CD4-positive, CD25-positive, alpha-beta regulatory T cell (primary cell): ENCODE results near the gene ACTN4. TPM values are rescaled to one million over a fixed set of nuclear protein-coding genes. Genes with fewer than 3 reads are reported as not detected.

Experiments
- ATAC-seq, 2 donors: fragments of 150-1000 bp; cut with Tn5 transposase; one replicate each; pipeline ENCODE4 v1.10.0; 2021; ENCODE audit warnings: low read depth in 2 of 2, moderate number of reproducible peaks in 2 of 2, moderate library complexity in 1 of 2
- DNase-seq, 3 donors: peaks; one replicate each; pipeline versions ENCODE4 v3.0.0 to v3.0.0-alpha.2; 2012 to 2022; ENCODE audit warnings: mixed read lengths in 1 of 3
- H3K27ac ChIP-seq: one replicate; pipeline ENCODE4 v1.7.0; 2013; ENCODE audit warnings: mild to moderate bottlenecking, low read length; ENCODE audit not compliant: insufficient read depth, poor library complexity, severe bottlenecking
- H3K27me3 ChIP-seq: one replicate; pipeline ENCODE4 v1.7.0; 2013; ENCODE audit warnings: low read length; ENCODE audit not compliant: control insufficient read depth, insufficient read depth
- H3K36me3 ChIP-seq: one replicate; pipeline ENCODE4 v1.7.0; 2013; ENCODE audit warnings: mild to moderate bottlenecking, low read length, moderate library complexity; ENCODE audit not compliant: control insufficient read depth, insufficient read depth
- H3K4me1 ChIP-seq: 2 replicates; pipeline ENCODE4 v1.7.0; 2013; ENCODE audit warnings: mild to moderate bottlenecking, low read length; ENCODE audit not compliant: insufficient read depth, control insufficient read depth, poor library complexity, severe bottlenecking
- H3K4me3 ChIP-seq: one replicate; pipeline ENCODE4 v1.7.0; 2013; ENCODE audit warnings: low read depth, mild to moderate bottlenecking, low read length, moderate library complexity
- H3K9me3 ChIP-seq, 2 experiments: 1 replicate in 1 of 2; 2 replicates in 1 of 2; pipeline ENCODE4 v1.7.0; 2013; ENCODE audit warnings: low read length in 2 of 2, mild to moderate bottlenecking in 1 of 2, moderate library complexity in 1 of 2; ENCODE audit not compliant: control insufficient read depth in 2 of 2
- H3K27ac Mint-ChIP-seq, 3 donors: one replicate each; pipeline ENCODE4 v1.8.0; 2020 to 2022; ENCODE audit warnings: mild to moderate bottlenecking in 3 of 3, mixed read lengths in 3 of 3, moderate library complexity in 2 of 3
- H3K27me3 Mint-ChIP-seq: one replicate; pipeline ENCODE4 v1.8.0; 2022; ENCODE audit warnings: mild to moderate bottlenecking, mixed read lengths
- H3K36me3 Mint-ChIP-seq: one replicate; pipeline ENCODE4 v1.8.0; 2020; ENCODE audit warnings: mixed read lengths
- H3K4me1 Mint-ChIP-seq, 4 donors: one replicate each; pipeline ENCODE4 v1.8.0; 2020 to 2022; ENCODE audit warnings: mixed read lengths in 4 of 4, mild to moderate bottlenecking in 1 of 4
- H3K4me3 Mint-ChIP-seq, 4 donors: one replicate each; pipeline ENCODE4 v1.8.0; 2020 to 2022; ENCODE audit warnings: mild to moderate bottlenecking in 4 of 4, mixed read lengths in 4 of 4, moderate library complexity in 3 of 4
- H3K9me3 Mint-ChIP-seq, 7 donors: one replicate each; pipeline ENCODE4 v1.8.0; 2020 to 2022; ENCODE audit warnings: mixed read lengths in 7 of 7, mild to moderate bottlenecking in 3 of 7, moderate library complexity in 2 of 7
- polyA plus RNA-seq, 4 donors: library from polyadenylated mRNA; unstranded; fragments of 300-500 nt; fragmentation: Illumina TruSeq; gene quantifications; one replicate each; pipeline ENCODE4 v1.2.3, GENCODE V29; 2021
- total RNA-seq: library from RNA; stranded (reverse); gene quantifications from one replicate; pipeline ENCODE4 v1.2.3, GENCODE V29; 2022

The ACTN4 gene
- total and polyA plus RNA-seq, 5 donors from 2014 or later: 11.2 to 323 (median 20.2) TPM

- no peak overlapping the region for H3K27ac ChIP-seq
- H3K36me3 Mint-ChIP-seq: peaks cover 12% of the 10 kb centered on the region
- DNase-seq (no peak), ATAC-seq (no peak)
- H3K27ac Mint-ChIP-seq: peak overlapping the region in 2 of 3 donors; percentile 65 to 78
- peaks cover 3% of the 10 kb centered on the region for H3K36me3 ChIP-seq
- peaks cover 80% of the 10 kb centered on the region for H3K4me1 ChIP-seq
- no peaks in the 10 kb centered on the region for H3K27me3 Mint-ChIP-seq
- no peaks in the 10 kb centered on the region for H3K27me3 ChIP-seq
- H3K4me1 Mint-ChIP-seq: peaks cover 16 to 89% (median 67%) of the 10 kb centered on the region in 4 donors
- H3K4me3 Mint-ChIP-seq: peak overlapping the region in 2 of 4 donors; percentile 41 to 48
- no peak overlapping the region for H3K4me3 ChIP-seq
- H3K9me3 Mint-ChIP-seq: no peaks in the 10 kb centered on the region
- no peaks in the 10 kb centered on the region for H3K9me3 ChIP-seq
Measured at GRCh38 chr19:38670921-38671398, 23.5 kb downstream of the ACTN4 start.

- Mint-ChIP-seq H3K4me3 (peak overlapping the region in 1 of 4 donors; percentile 27), H3K9me3 (no peaks in the 10 kb centered on the region), H3K27ac (peak overlapping the region in 1 of 3 donors; percentile 78), H3K36me3 (peaks cover 12% of the 10 kb centered on the region), H3K4me1 (peaks cover 16 to 89% (median 68%) of the 10 kb centered on the region in 4 donors), H3K27me3 (no peaks in the 10 kb centered on the region)
- no peak for ATAC-seq
- Histone ChIP-seq H3K27me3 (no peaks in the 10 kb centered on the region), H3K9me3 (no peaks in the 10 kb centered on the region), H3K4me1 (peaks cover 80% of the 10 kb centered on the region), H3K4me3 (no peak overlapping the region), H3K27ac (no peak overlapping the region), H3K36me3 (peaks cover 3% of the 10 kb centered on the region)
- DNase-seq: no peak
Measured at GRCh38 chr19:38671654-38672053, 24.2 kb downstream of the ACTN4 start.

DNA sequence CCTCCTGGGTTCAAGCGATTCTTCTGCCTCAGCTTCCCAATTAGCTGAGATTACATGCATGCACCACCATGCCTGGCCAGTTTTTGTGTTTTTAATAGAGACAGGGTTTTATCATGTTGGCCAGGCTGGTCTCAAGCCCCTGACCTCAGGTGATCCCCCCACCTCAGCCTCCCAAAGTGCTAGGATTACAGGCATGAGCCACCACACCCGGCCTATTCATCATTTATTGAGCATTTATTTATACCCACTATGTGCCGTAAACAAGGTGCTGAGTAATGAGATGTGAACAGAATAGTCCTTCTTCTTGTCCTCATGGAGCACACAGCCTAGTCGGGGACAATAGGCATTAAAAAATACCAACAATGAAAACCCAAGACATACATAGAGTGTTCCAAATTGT lies 25.6 kb downstream of the ACTN4 start:
- Mint-ChIP-seq H3K36me3 (peaks cover 16% of the 10 kb centered on the region), H3K4me1 (peaks cover 16 to 89% (median 69%) of the 10 kb centered on the region in 4 donors), H3K27me3 (no peaks in the 10 kb centered on the region), H3K27ac (no peak overlapping the region), H3K9me3 (no peaks in the 10 kb centered on the region), H3K4me3 (no peak overlapping the region)
- H3K27me3 ChIP-seq: no peaks in the 10 kb centered on the region
- H3K4me3 ChIP-seq: no peak overlapping the region
- H3K4me1 ChIP-seq: peaks cover 80% of the 10 kb centered on the region
- no peak overlapping the region for H3K27ac ChIP-seq
- no peaks in the 10 kb centered on the region for H3K9me3 ChIP-seq
- no peaks in the 10 kb centered on the region for H3K36me3 ChIP-seq
- ATAC-seq (no peak), DNase-seq (no peak)

DNA sequence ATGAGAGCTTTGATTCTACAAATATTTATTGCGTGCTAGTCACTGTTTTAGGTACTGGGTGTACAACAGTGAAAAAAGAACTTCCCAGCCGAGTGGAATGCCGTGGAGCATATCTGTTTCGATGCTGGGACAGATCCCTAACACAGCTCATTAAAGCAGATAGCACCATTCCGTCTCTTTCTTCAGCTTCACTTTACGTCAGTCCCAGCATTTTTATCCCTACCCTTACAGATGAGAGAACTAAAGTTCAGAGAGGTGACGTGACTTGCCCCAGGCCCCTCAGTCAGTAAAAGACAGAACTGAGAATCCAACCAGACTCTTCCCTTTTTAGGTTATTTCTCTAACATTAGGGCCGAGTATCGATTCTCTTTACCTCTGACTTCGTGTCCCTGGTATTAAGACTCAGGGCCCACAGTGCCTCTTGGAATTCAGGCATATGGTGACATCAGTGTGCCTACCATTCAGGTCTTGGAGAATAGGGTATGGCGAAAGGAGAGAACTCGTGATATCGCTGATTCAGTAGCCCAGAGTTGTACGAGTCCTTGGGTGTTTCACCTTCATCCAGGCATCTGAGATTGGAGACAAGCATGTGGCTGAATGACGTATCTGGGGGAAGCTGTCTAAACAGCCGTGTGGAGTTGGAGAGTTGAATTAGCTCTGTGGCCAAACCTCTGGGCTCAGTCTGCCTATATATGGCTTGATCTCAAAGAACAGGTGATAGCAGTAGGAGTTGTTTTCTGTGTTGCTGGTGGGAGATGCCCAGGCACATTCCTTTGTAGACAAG lies 27.1 kb downstream of the ACTN4 start:
- Histone ChIP-seq H3K27ac (peak overlapping the region; percentile 58), H3K4me1 (peaks cover 80% of the 10 kb centered on the region), H3K27me3 (no peaks in the 10 kb centered on the region), H3K9me3 (no peaks in the 10 kb centered on the region), H3K36me3 (no peaks in the 10 kb centered on the region), H3K4me3 (peak overlapping the region; percentile 2)
- H3K4me3 Mint-ChIP-seq: peak overlapping the region in 3 of 4 donors; percentile 11 to 83 (median 77)
- peak overlapping the region; percentile 45 to 89 (median 85) for H3K27ac Mint-ChIP-seq
- ATAC-seq (no peak), DNase-seq (no peak)
- H3K4me1 Mint-ChIP-seq: peaks cover 11 to 89% (median 68%) of the 10 kb centered on the region in 4 donors
- H3K36me3 Mint-ChIP-seq: peaks cover 14% of the 10 kb centered on the region
- no peaks in the 10 kb centered on the region for H3K27me3 Mint-ChIP-seq
- no peaks in the 10 kb centered on the region for H3K9me3 Mint-ChIP-seq

GRCh38 chr19:38675611-38676010 lies 28.2 kb downstream of the ACTN4 start:
- H3K36me3 ChIP-seq: no peaks in the 10 kb centered on the region
- Mint-ChIP-seq H3K27ac (peak overlapping the region; percentile 85 to 95 (median 89)), H3K36me3 (peaks cover 16% of the 10 kb centered on the region), H3K4me3 (peak overlapping the region in 3 of 4 donors; percentile 11 to 77 (median 70)), H3K9me3 (no peaks in the 10 kb centered on the region), H3K27me3 (no peaks in the 10 kb centered on the region), H3K4me1 (peaks cover 10 to 89% (median 66%) of the 10 kb centered on the region in 4 donors)
- ATAC-seq (peak; percentile 52 to 54), DNase-seq (peak in 2 of 3 donors; percentile 19 to 30)
- H3K27me3 ChIP-seq: no peaks in the 10 kb centered on the region
- H3K4me3 ChIP-seq: peak overlapping the region; percentile 10
- peak overlapping the region; percentile 60 for H3K27ac ChIP-seq
- no peaks in the 10 kb centered on the region for H3K9me3 ChIP-seq
- H3K4me1 ChIP-seq: peaks cover 80% of the 10 kb centered on the region

DNA sequence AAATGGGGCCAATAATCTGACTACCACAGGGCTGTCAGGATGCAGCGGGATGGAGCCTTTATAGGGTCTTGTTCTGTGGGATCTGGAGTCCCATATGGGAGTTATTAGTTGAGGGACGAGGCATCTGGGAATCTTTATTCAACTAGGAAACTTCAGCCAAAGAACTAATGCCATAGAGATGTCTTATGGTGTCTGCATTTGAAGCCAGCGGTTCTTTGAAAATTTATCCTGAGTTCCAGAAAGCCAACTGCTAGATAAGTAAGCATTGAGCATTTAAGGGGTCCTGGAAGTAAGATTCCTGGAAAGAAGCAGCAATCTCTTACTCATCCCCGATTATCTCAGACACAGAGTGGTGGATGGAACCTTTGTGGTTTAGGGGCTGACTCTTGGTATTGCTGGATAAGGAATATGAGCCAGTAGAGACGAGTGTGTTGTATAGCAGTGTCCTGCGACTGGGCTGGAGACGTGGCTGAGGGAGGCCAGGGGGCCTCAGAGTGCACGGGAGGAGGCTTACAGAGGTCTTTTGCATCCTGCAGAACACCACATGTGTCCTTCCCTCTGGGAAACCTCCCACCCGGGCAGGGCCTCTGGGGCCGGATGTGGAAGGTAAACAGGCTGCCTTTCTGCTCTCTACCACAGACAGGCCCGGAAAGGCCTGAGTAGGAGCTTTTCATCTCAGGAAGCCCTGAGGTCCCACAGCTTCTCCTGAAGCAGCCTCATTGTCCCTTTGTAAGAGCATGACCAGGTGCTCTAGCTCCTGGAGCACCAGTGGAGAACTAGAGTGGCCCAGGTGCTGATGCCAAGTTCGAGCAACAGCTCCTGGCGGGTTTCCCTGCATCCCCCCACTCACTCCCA lies 28.8 kb downstream of the ACTN4 start:
- ATAC-seq (no peak), DNase-seq (no peak)
- H3K4me1 ChIP-seq: peaks cover 80% of the 10 kb centered on the region
- Mint-ChIP-seq H3K4me3 (peak overlapping the region in 3 of 4 donors; percentile 13 to 92 (median 81)), H3K36me3 (peaks cover 18% of the 10 kb centered on the region), H3K9me3 (no peaks in the 10 kb centered on the region), H3K27me3 (no peaks in the 10 kb centered on the region), H3K27ac (peak overlapping the region; percentile 85 to 95 (median 89)), H3K4me1 (peaks cover 12 to 89% (median 65%) of the 10 kb centered on the region in 4 donors)
- no peaks in the 10 kb centered on the region for H3K36me3 ChIP-seq
- peak overlapping the region; percentile 10 for H3K4me3 ChIP-seq
- no peaks in the 10 kb centered on the region for H3K27me3 ChIP-seq
- H3K9me3 ChIP-seq: no peaks in the 10 kb centered on the region
- peak overlapping the region; percentile 60 for H3K27ac ChIP-seq

GRCh38 chr19:38676878-38677646 lies 29.6 kb downstream of the ACTN4 start:
- peaks cover 13 to 87% (median 64%) of the 10 kb centered on the region in 4 donors for H3K4me1 Mint-ChIP-seq
- H3K27me3 Mint-ChIP-seq: no peaks in the 10 kb centered on the region
- H3K9me3 ChIP-seq: no peaks in the 10 kb centered on the region
- peaks cover 21% of the 10 kb centered on the region for H3K36me3 Mint-ChIP-seq
- peaks cover 83% of the 10 kb centered on the region for H3K4me1 ChIP-seq
- H3K4me3 Mint-ChIP-seq: peak overlapping the region; percentile 6 to 92 (median 64)
- H3K36me3 ChIP-seq: no peaks in the 10 kb centered on the region
- peak overlapping the region; percentile 60 for H3K27ac ChIP-seq
- H3K4me3 ChIP-seq: peak overlapping the region; percentile 44
- ATAC-seq: no peak
- H3K27me3 ChIP-seq: no peaks in the 10 kb centered on the region
- DNase-seq: no peak
- H3K27ac Mint-ChIP-seq: peak overlapping the region; percentile 76 to 95 (median 89)
- H3K9me3 Mint-ChIP-seq: no peaks in the 10 kb centered on the region
